Measurements from ENCODE around the gene ENTREP1. TPM values are rescaled to one million over a fixed set of nuclear protein-coding genes. Genes with fewer than 3 reads are reported as not detected.

The ENTREP1 gene
- total RNA-seq, 4 donors from 2014 or later: 2.2 to 23.2 (median 9.0) TPM

DNA sequence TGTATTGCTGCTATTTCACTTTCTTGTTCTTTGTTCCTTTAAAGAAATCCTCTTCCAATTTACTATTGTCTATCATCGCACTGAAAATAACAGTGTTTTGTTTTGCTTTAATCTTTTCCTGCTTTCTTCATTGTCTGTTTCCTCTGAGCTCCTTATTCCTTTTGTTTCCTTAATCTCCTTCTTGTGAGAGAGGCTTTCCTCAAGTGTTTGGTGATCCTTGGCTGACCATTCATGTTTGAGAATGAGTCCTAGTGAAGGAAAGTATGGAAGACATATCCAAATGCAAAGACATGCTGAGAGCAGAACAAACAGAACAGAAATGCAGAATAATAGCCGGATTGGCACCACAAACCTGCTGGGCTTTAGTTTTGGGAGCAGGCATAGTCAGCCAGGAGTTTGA lies 42.0 kb upstream of the ENTREP1 start:
- no peak overlapping the region for H3K27ac ChIP-seq
- intact Hi-C loops (cut with DNase I; ENCODE audit: low total_unique reads): no loop called here
- H3K4me3 ChIP-seq: no peak overlapping the region
- H3K9me3 ChIP-seq: no peaks in the 10 kb centered on the region
- H3K4me1 ChIP-seq: no peaks in the 10 kb centered on the region
- no peaks in the 10 kb centered on the region for H3K27me3 ChIP-seq
- no peak for TF ChIP-seq EP300 (IDR thresholded peaks at IDR 0.05; ENCODE audit: low read depth)
- TF ChIP-seq POLR2AphosphoS5 (IDR thresholded peaks at IDR 0.05): no peak
- TF ChIP-seq, protein P1, sequence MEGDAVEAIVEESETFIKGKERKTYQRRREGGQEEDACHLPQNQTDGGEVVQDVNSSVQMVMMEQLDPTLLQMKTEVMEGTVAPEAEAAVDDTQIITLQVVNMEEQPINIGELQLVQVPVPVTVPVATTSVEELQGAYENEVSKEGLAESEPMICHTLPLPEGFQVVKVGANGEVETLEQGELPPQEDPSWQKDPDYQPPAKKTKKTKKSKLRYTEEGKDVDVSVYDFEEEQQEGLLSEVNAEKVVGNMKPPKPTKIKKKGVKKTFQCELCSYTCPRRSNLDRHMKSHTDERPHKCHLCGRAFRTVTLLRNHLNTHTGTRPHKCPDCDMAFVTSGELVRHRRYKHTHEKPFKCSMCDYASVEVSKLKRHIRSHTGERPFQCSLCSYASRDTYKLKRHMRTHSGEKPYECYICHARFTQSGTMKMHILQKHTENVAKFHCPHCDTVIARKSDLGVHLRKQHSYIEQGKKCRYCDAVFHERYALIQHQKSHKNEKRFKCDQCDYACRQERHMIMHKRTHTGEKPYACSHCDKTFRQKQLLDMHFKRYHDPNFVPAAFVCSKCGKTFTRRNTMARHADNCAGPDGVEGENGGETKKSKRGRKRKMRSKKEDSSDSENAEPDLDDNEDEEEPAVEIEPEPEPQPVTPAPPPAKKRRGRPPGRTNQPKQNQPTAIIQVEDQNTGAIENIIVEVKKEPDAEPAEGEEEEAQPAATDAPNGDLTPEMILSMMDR (IDR thresholded peaks at IDR 0.05): no peak
- no peak for TF ChIP-seq POLR2A (IDR thresholded peaks at IDR 0.05)
- 50 to 78% methylated on average over 2 of the region's 2 CpGs for WGBS, 2 donors (ENCODE audit: low coverage in 1 of 2)
- no peak for DNase-seq
- no peaks in the 10 kb centered on the region for H3K36me3 ChIP-seq
- in situ Hi-C loops (cut with MboI; ENCODE audit: low pct_ligation_motif_present in 1 of 4, low pct_unique_long_range_greater_than_20kb in 1 of 4, low sequenced_read_pairs in 3 of 4): no loop called here

DNA sequence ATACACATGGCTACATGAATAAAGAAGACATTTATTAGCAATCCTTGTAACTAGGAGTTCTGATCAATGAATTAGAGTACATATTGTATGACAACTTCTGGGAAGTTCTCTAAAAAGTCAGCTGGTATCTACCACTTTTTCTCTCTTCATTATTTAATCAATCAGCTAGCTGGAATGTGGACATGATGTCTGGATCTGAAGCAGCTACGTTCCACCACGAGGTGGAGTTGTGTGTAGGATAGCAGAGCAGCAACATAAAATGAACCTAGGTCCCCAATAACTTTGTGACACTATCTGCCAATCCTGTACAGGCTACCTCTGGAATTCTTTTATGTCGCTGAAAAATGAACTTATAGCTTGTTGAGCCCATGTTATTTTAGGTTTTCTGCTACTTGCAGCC lies 32.9 kb upstream of the ENTREP1 start:
- Histone ChIP-seq H3K4me1 (no peaks in the 10 kb centered on the region), H3K27me3 (no peaks in the 10 kb centered on the region), H3K4me3 (no peak overlapping the region), H3K36me3 (no peaks in the 10 kb centered on the region), H3K27ac (no peak overlapping the region), H3K9me3 (no peaks in the 10 kb centered on the region)
- WGBS, 2 donors (ENCODE audit: low coverage in 1 of 2): 78 to 88% methylated on average over 3 of the region's 3 CpGs
- no peak for DNase-seq
- TF ChIP-seq EP300 (IDR thresholded peaks at IDR 0.05; ENCODE audit: low read depth): no peak
- TF ChIP-seq POLR2AphosphoS5 (IDR thresholded peaks at IDR 0.05): no peak
- TF ChIP-seq POLR2A (IDR thresholded peaks at IDR 0.05): no peak
- TF ChIP-seq, protein P1 (IDR thresholded peaks at IDR 0.05): no peak
- in situ Hi-C loops (cut with MboI; ENCODE audit: low pct_ligation_motif_present in 1 of 4, low pct_unique_long_range_greater_than_20kb in 1 of 4, low sequenced_read_pairs in 3 of 4): no loop called here
- intact Hi-C loops (cut with DNase I; ENCODE audit: low total_unique reads): no loop called here

DNA sequence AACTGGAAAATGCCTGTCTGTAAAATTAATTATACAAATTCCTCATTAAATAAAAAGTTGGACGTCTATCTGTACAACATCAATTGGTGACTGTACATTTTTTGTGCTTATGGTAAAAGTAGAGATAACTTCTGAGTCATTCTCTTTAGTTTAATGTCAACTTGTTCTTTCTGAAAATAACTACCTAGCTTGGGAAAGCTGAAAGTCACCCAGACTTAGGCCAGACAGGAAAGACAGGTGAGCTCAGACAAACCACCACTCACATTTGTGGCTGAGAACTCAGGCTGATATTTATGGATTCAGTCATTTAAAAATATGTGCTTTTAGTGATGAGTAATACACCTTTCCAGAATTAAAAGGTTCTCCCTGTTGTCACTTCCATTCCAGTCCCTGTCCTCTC lies 31.9 kb upstream of the ENTREP1 start:
- no peak for TF ChIP-seq POLR2AphosphoS5 (IDR thresholded peaks at IDR 0.05)
- TF ChIP-seq, protein P1 (IDR thresholded peaks at IDR 0.05): no peak
- TF ChIP-seq POLR2A (IDR thresholded peaks at IDR 0.05): no peak
- no peak for TF ChIP-seq EP300 (IDR thresholded peaks at IDR 0.05; ENCODE audit: low read depth)
- DNase-seq: no peak
- in situ Hi-C loops (cut with MboI; ENCODE audit: low pct_ligation_motif_present in 1 of 4, low pct_unique_long_range_greater_than_20kb in 1 of 4, low sequenced_read_pairs in 3 of 4) (no loop called here), intact Hi-C loops (cut with DNase I; ENCODE audit: low total_unique reads) (no loop called here)
- H3K4me3 ChIP-seq: no peak overlapping the region
- H3K27ac ChIP-seq: no peak overlapping the region
- 42 to 62% methylated on average over 1 of the region's 1 CpG for WGBS, 2 donors (ENCODE audit: low coverage in 1 of 2)
- H3K4me1 ChIP-seq: no peaks in the 10 kb centered on the region
- no peaks in the 10 kb centered on the region for H3K9me3 ChIP-seq
- H3K27me3 ChIP-seq: no peaks in the 10 kb centered on the region
- no peaks in the 10 kb centered on the region for H3K36me3 ChIP-seq

DNA sequence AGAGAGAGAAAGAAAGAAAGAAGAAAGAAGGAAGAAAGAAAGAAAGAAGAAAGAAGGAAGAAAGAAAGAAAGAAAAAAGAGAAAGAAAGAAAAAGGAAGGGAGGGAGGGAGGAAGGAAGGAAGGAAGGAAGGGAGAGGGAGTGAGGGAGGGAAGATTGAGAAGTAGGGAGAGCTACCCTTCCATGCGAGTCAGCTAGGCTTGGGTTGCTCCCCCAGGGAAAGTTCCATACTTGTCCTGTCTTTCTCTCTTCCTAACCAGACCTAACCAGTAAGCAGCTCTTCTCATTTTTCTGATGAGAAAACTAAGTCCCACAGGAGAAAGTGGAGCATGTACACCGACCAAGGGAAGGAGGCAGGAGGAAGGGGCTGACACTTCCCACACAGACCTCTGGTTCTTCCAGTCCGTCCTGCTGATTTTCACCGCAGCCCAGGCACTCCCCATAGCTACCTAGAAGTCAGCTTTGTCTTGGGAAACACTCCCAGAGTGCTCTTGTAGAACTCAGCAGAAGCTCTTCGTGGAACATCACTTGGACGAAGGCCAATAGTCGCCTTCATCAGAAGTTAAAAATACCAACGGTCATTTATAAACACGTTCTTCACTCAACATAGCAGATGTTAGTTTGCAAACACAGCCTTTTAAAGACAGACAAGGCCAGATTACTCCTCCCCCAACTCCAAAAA lies 29.0 kb upstream of the ENTREP1 start:
- H3K4me1 ChIP-seq: no peaks in the 10 kb centered on the region
- no peak overlapping the region for H3K4me3 ChIP-seq
- WGBS, 2 donors (ENCODE audit: low coverage in 1 of 2): 48 to 57% methylated on average over 9 of the region's 9 CpGs
- no peak overlapping the region for H3K27ac ChIP-seq
- TF ChIP-seq, protein P1 (IDR thresholded peaks at IDR 0.05): no peak
- TF ChIP-seq EP300 (IDR thresholded peaks at IDR 0.05; ENCODE audit: low read depth) (no peak), POLR2A (IDR thresholded peaks at IDR 0.05) (no peak), POLR2AphosphoS5 (IDR thresholded peaks at IDR 0.05) (no peak)
- H3K36me3 ChIP-seq: no peaks in the 10 kb centered on the region
- no peak for DNase-seq
- in situ Hi-C loops (cut with MboI; ENCODE audit: low pct_ligation_motif_present in 1 of 4, low pct_unique_long_range_greater_than_20kb in 1 of 4, low sequenced_read_pairs in 3 of 4): no loop called here
- no peaks in the 10 kb centered on the region for H3K9me3 ChIP-seq
- H3K27me3 ChIP-seq: no peaks in the 10 kb centered on the region
- intact Hi-C loops (cut with DNase I; ENCODE audit: low total_unique reads): no loop called here
